HEK293 (cell line): Measurements from ENCODE around the gene PRDM15.

ENCODE experiments used
- CTCF ChIA-PET: fragments of 350-600 bp; formaldehyde crosslinking; extraction: SDS; loops from one replicate; lab custom pipeline; 2021; ENCODE audit warnings: antibody characterized with exemption; lab: Yijun Ruan, JAX
- POLR2A ChIA-PET: fragments of 300-600 bp; formaldehyde crosslinking; extraction: SDS; loops from one replicate; lab custom pipeline; 2020; ENCODE audit warnings: antibody characterized with exemption, inconsistent platforms; lab: Yijun Ruan, JAX
- H3K27ac ChIP-seq: fragments of 200-500 bp; sonication (Bioruptor generic); 2 replicates; pipeline ENCODE4 v1.5.1; 2014; ENCODE audit warnings: low read depth, low read length, control low read depth, inconsistent platforms; ENCODE audit errors: extremely low read depth
- H3K36me3 ChIP-seq, 2 experiments: fragments of 200-500 bp in 1 of 2; sonication (Bioruptor generic) in 1 of 2; 1 replicate in 1 of 2; 2 replicates in 1 of 2; pipeline ENCODE4 v1.5.1; 2014 to 2017; ENCODE audit warnings: inconsistent platforms in 2 of 2, low read length in 2 of 2; ENCODE audit not compliant: control insufficient read depth in 2 of 2, insufficient read depth in 1 of 2
- H3K4me1 ChIP-seq: fragments of 200-500 bp; sonication (Bioruptor generic); 2 replicates; pipeline ENCODE4 v1.5.1; 2014; ENCODE audit warnings: mild to moderate bottlenecking, low read length, inconsistent platforms; ENCODE audit not compliant: control insufficient read depth, insufficient read depth
- H3K4me3 ChIP-seq: 2 replicates; pipeline ENCODE4 v1.5.1; 2011; ENCODE audit warnings: low read depth, mild to moderate bottlenecking, control low read depth, low read length, moderate library complexity
- H3K9me3 ChIP-seq: fragments of 200-500 bp; sonication (Bioruptor generic); 2 replicates; pipeline ENCODE4 v1.5.1; 2014; ENCODE audit warnings: low read depth, low read length, inconsistent platforms; ENCODE audit not compliant: control insufficient read depth, insufficient read depth
- GLIS1 ChIP-seq: fragments of 450-650 bp; formaldehyde crosslinking; IDR thresholded peaks from 2 replicates; pipeline ENCODE4 v1.5.1; 2016; ENCODE audit warnings: missing biosample characterization, missing genetic modification characterization
- KLF9 ChIP-seq: fragments of 450-650 bp; formaldehyde crosslinking; IDR thresholded peaks from 2 replicates; pipeline ENCODE4 v1.5.1; 2016; ENCODE audit warnings: missing biosample characterization, missing genetic modification characterization, low read depth
- PRDM2 ChIP-seq: fragments of 450-650 bp; formaldehyde crosslinking; IDR thresholded peaks from 2 replicates; pipeline ENCODE4 v1.5.1; 2016; ENCODE audit warnings: missing biosample characterization, missing genetic modification characterization, borderline replicate concordance
- ZNF16 ChIP-seq: fragments of 450-650 bp; formaldehyde crosslinking; IDR thresholded peaks from 2 replicates; pipeline ENCODE4 v1.5.1; 2016; ENCODE audit warnings: low read depth, missing biosample characterization, missing genetic modification characterization
- ZNF184 ChIP-seq: fragments of 450-650 bp; IDR thresholded peaks from 2 replicates; pipeline ENCODE4 v1.5.1; 2018; ENCODE audit warnings: missing biosample characterization, mild to moderate bottlenecking, missing genetic modification characterization
- ZNF23 ChIP-seq: fragments of 450-650 bp; formaldehyde crosslinking; IDR thresholded peaks from 2 replicates; pipeline ENCODE4 v1.5.1; 2016; ENCODE audit warnings: missing biosample characterization, missing genetic modification characterization, borderline replicate concordance
- ZNF248 ChIP-seq: fragments of 450-650 bp; formaldehyde crosslinking; IDR thresholded peaks from 2 replicates; pipeline ENCODE4 v1.5.1; 2017; ENCODE audit warnings: missing biosample characterization, missing genetic modification characterization
- ZNF416 ChIP-seq: fragments of 450-650 bp; formaldehyde crosslinking; IDR thresholded peaks from 2 replicates; pipeline ENCODE4 v1.5.1; 2016; ENCODE audit warnings: missing biosample characterization, missing genetic modification characterization
- ZNF660 ChIP-seq: fragments of 450-650 bp; IDR thresholded peaks from 2 replicates; pipeline ENCODE4 v1.5.1; 2018; ENCODE audit warnings: missing biosample characterization, mild to moderate bottlenecking, missing genetic modification characterization
- ZSCAN23 ChIP-seq: fragments of 450-650 bp; formaldehyde crosslinking; IDR thresholded peaks from 2 replicates; pipeline ENCODE4 v1.5.1; 2016; ENCODE audit warnings: missing biosample characterization, missing genetic modification characterization
- TF ChIP-seq, protein P1 (sequence below): fragments of 450-650 bp; formaldehyde crosslinking; IDR thresholded peaks from 2 replicates; pipeline ENCODE4 v1.5.1; 2017; ENCODE audit warnings: missing biosample characterization, mild to moderate bottlenecking, missing genetic modification characterization, moderate library complexity
- TF ChIP-seq, protein P2 (sequence below): fragments of 450-650 bp; formaldehyde crosslinking; IDR thresholded peaks from 2 replicates; pipeline ENCODE4 v1.5.0; 2017; ENCODE audit warnings: missing biosample characterization, missing genetic modification characterization, borderline replicate concordance
- TF ChIP-seq, protein P3 (sequence below): fragments of 450-650 bp; formaldehyde crosslinking; IDR thresholded peaks from 2 replicates; pipeline ENCODE4 v1.5.1; 2016; ENCODE audit warnings: missing biosample characterization, missing genetic modification characterization, low read depth

Gene PRDM15

DNA sequence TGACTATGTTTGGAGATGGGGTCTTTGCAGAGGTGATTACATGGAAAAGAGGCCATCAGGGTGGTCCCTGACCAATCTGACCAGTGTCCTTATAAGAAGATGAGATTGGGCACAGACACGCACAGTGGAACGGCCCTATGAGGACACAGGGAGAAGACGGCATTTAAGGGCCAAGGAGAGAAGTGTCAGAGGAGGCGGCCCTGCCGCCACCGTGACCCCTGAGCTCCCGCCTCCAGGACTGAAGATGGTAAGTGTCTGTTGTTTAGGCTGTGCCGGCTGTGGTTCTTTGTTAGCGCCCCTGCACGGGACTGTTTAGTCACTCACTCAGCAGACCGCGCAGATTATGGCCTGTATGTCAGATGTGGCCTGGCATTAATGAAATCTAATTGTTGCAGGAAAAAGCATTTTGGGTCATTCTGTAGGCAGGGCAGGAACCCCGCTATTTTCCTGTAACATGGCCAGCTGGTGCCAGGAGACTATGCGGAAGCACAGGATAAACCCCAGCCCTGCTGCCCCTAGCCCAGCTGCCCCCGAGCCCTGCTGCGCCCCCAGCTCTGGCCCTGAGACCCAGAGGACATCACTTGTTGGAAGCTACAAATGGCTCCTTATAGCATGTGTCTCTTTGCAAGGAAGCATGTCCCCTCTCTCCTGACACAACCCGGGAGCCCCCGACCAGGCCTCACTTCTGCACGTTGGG, 58.6 kb downstream of the PRDM15 start:
- no peak overlapping the region for H3K27ac ChIP-seq
- no peaks in the 10 kb centered on the region for H3K4me1 ChIP-seq
- H3K36me3 ChIP-seq, result peaks cover 0 to 20% of the 10 kb centered on the region in 2 experiments; a peak in 1 of 3 replicates
- ChIA-PET CTCF (interaction anchor here (7.6 kb wide), 1 partner anchor 208 kb away, joined by 203 read pairs; no protein-coding TSS in a partner anchor), POLR2A (no interaction called here)
- no peaks in the 10 kb centered on the region for H3K9me3 ChIP-seq
- TF ChIP-seq ZNF16 (no peak), PRDM2 (tag by site-specific recombination) (no peak), ZSCAN23 (tag by site-specific recombination) (no peak), ZNF23 (no peak), GLIS1 (tag by site-specific recombination) (no peak), ZNF184 (tag by site-specific recombination) (no peak), ZNF248 (no peak), KLF9 (no peak), ZNF660 (tag by site-specific recombination) (no peak), ZNF416 (no peak)
- TF ChIP-seq, protein P1, sequence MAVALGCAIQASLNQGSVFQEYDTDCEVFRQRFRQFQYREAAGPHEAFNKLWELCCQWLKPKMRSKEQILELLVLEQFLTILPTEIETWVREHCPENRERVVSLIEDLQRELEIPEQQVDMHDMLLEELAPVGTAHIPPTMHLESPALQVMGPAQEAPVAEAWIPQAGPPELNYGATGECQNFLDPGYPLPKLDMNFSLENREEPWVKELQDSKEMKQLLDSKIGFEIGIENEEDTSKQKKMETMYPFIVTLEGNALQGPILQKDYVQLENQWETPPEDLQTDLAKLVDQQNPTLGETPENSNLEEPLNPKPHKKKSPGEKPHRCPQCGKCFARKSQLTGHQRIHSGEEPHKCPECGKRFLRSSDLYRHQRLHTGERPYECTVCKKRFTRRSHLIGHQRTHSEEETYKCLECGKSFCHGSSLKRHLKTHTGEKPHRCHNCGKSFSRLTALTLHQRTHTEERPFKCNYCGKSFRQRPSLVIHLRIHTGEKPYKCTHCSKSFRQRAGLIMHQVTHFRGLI (tag by site-specific recombination), result no peak
- TF ChIP-seq, protein P2, sequence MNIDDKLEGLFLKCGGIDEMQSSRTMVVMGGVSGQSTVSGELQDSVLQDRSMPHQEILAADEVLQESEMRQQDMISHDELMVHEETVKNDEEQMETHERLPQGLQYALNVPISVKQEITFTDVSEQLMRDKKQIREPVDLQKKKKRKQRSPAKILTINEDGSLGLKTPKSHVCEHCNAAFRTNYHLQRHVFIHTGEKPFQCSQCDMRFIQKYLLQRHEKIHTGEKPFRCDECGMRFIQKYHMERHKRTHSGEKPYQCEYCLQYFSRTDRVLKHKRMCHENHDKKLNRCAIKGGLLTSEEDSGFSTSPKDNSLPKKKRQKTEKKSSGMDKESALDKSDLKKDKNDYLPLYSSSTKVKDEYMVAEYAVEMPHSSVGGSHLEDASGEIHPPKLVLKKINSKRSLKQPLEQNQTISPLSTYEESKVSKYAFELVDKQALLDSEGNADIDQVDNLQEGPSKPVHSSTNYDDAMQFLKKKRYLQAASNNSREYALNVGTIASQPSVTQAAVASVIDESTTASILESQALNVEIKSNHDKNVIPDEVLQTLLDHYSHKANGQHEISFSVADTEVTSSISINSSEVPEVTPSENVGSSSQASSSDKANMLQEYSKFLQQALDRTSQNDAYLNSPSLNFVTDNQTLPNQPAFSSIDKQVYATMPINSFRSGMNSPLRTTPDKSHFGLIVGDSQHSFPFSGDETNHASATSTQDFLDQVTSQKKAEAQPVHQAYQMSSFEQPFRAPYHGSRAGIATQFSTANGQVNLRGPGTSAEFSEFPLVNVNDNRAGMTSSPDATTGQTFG (tag by site-specific recombination), result no peak
- TF ChIP-seq, protein P3, sequence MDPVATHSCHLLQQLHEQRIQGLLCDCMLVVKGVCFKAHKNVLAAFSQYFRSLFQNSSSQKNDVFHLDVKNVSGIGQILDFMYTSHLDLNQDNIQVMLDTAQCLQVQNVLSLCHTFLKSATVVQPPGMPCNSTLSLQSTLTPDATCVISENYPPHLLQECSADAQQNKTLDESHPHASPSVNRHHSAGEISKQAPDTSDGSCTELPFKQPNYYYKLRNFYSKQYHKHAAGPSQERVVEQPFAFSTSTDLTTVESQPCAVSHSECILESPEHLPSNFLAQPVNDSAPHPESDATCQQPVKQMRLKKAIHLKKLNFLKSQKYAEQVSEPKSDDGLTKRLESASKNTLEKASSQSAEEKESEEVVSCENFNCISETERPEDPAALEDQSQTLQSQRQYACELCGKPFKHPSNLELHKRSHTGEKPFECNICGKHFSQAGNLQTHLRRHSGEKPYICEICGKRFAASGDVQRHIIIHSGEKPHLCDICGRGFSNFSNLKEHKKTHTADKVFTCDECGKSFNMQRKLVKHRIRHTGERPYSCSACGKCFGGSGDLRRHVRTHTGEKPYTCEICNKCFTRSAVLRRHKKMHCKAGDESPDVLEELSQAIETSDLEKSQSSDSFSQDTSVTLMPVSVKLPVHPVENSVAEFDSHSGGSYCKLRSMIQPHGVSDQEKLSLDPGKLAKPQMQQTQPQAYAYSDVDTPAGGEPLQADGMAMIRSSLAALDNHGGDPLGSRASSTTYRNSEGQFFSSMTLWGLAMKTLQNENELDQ (tag by site-specific recombination), result no peak
- no peak overlapping the region for H3K4me3 ChIP-seq
